GM21786 (cell line): ENCODE results near the gene FAM9C.
"Not testable (repeated sequence)": the region's sequence is repeated elsewhere in the genome, so short reads cannot be mapped to it uniquely, and the experiment has no call there.

ENCODE experiments used
- ATAC-seq: cut with Tn5 transposase; IDR thresholded peaks from one replicate; pipeline ENCODE4 v1.9.1; 2021; ENCODE audit not compliant: unreplicated experiment

Gene FAM9C

DNA sequence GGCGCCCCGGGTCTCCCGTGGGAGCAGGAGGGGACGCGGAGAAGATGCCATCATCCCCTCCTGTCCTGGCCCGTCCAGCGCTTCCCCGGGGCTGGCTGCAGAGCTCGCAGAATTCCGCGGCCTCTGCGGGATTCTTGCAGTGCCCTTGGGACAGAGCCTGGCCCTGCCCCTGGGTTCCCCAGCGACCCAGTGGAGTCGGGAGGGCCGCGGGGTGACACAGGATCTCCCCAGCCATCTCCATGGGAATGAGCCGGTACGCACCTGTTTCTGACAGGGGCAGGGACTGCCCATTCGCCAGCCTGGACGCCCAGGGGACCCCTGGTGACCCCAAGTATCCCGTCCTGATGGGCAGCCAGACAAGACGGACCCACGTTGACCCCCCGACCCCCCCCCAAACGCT lies 482 bp downstream of the FAM9C start:
- no peak for ATAC-seq

DNA sequence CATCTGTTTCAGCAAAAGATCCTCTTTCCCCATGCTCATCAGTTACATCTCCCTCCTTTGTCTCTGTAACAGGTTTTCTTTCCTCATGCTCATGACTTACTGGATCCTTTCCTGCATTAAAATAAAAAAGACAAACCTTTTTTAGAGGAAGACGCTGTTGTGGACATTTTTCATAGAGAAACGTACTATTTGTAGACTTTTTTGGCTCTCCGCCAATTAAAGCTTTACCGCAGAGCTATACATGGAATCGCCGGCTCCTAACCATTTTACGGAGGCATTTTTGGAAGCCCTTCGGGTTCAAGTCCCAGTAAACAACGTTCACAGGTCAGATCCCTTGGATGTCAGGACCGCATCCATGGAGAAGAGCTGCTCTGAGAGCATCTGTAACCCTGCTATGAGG lies 1.3 kb downstream of the FAM9C start:
- ATAC-seq: no peak

DNA sequence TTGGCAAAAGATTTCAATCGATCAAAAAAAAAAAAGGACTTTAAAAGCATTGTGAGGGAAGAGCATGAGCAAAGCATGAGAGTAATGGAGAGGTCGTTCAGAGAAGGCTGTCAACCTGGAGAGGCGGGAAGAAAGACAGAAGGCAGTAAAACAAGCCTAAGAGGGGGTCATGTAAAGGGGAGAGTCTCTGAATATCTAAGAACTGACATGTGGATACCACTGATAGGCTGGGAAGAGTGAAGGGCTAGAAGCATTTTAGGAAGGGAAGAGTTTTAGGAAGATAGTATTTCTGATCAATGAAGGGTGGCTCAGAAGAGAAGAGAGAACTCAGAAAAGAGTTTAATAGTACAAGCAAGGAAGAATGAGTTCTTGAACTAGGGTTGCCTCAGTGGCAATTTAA lies 7.5 kb downstream of the FAM9C start:
- no peak for ATAC-seq

DNA sequence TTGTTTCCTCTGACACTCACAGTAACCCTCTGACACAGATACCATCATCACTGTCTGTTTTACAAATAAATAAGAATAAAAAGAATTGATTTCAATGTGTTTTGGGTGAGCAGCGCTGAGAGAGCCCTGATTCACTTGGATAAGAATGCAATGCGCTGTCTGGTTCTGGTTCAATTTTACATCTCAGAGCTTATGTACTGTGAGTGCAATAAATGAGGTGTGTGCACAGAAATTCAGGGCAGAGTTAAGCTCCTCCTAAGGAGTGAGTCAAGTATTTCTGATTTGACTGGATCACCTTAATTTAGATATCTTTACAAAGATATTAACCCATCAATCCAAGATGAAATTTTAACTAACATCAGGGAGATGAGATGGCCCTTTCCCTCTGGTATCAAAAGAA lies 11.2 kb downstream of the FAM9C start:
- no peak for ATAC-seq

DNA sequence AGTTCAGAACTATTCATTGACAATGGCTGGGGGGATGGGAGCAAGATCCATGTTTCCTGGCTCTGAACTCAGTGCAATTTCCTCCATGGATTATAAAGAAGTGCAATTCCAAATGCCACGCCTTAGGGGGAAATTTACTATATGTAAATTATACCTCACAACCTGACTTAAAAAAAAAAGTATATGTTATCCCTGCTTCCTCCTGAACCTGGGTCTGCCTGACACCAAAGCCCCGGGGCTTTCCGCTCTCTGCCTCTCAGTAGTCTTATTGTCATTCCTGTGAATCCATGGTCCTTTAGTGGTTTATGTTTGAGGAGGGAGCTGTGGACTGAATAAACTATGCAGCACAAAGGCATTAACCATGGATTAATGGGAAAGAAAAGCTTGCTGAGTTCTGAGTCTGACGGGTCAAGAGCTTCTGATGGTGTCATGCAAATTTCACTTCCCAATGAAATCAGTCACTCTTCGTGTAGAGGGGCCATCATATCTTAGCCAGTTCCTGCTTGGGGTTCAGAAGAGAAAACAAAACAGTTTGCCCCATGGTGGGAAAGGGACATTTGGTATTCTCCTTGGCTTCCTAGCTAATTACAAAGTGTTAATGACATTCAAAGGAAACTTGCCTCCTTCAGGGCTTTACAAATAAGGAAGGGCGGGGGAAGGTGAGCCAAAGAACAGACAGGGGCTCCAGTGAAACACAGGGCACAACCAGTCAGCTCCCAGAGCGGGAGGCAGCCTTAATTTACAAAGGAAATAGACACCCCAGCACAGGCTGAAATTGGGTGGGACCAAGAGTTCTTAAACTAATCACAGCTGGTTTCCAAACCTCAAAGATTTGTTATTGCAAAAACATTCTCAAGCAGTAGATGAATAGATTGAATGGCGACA lies 14.3 kb downstream of the FAM9C start:
- ATAC-seq: no peak

DNA sequence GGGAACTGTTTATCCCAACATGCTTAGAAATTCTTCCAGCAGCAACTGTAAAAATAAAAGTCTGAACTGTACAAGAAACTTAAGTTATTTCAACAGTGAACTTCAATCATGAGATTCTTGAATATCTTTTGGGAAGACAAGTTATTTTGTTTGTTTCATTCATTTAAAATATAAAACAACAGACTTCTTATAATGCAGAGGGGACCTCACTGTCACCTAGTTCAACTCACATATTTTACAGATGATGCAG lies 14.9 kb downstream of the FAM9C start:
- no peak for ATAC-seq

DNA sequence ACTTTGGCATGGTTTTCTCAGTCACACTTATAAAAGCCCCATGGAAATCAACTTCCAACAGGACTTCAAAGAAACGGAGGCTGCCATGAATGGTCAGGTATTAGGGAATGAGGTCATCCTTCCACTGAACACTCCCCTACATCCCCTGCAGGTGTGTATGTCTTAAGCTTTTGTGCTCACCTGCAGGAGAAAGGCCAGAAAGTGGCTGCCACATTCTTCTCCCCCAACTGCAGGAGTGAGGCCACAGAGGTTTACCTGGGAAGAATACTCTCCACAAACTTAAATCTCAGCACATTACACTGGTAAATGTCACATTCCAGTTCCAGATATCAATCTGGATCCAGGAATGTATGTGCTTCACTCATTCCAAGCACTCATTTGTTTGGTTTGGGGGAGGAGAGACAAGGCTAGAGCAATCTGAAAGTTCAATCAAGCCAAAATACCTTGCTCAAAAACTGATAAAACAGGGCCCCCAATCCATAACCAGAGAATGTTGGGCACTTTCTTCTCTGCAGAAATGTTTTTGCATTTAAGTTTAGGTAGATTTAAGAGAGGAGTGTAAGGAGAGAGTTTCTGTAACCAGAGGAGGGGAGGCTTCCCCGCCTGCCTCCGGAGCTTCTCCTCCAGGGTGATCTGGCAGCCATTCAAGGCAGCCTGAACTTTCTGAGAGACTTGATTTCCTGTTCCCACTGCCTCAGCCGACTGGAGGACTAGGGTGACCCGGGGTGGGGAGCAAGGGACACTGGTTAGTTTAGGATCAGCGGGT lies 15.4 kb downstream of the FAM9C start:
- no peak for ATAC-seq

DNA sequence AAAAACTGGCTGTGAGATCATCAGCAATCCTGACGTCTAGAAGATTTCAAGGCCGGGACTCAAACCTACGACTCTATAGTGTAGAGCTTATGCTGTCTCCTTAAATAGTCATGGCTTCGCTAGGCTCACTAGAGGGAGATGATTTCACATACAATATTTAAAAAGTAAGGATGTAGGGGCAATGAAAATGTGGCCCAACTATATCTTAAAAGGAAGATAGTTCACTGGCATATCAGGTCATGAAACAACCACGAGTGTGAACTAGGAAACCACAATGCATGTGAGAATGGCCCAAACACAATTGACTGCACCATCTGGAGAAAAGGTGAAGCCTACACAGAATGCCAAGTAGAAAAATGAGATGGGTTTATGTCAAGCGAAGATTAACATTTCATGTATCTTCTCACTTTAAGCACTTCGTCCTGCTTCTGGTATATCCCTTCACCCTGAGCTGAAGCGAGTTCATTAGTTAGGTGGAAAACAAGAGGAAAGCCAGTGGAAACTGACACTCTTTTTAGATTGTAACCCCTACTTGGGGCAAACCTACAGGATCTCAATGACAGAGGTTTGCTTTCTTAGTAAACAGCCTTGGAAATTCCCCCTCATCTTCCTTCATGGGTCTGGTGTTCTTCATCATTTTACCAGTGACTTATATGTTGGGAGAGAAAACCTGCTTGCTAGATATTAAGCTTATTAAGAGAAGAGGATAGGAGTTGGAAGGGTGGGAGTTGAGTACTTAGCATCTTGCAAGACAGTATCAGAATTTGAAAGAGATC lies 17.4 kb downstream of the FAM9C start:
- no peak for ATAC-seq

DNA sequence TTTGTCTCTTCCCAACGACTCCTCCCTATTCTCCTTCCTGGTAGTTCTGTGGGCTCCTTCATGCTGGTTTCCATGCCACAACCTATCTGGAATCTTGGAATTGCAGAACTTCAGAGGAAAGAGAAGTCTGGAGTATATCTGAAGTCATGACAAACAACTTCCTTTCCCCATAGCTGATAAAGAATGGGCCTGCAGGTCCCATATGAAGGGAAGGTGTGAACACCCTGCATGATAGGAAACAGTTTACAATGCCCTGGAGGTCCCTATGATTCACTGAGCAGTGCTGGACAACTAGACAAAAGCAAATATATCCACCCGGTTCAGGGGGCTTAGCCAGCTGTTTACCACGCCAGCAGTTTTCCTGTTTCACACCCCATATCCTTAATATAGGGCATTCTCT lies 19.4 kb downstream of the FAM9C start:
- ATAC-seq: no peak

DNA sequence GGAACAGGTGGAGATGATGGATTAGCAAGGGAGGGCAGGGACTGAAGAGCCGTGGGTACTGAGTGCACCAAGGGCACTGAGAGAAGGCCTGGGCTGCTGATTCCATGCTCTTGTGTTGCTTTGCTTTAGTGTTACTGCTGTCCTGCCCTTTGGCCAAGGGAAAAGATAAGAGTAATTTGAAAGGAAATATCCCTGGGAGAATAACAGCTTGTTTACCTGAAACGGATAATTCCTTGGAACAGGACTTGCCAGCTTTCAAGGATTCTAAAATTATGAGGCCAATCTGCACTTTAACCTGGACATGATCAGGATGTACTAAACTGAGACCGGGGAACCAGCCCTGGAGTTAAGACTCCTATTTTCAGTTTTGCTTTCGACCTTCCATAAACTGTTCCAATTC lies 20.4 kb downstream of the FAM9C start:
- ATAC-seq: no peak

DNA sequence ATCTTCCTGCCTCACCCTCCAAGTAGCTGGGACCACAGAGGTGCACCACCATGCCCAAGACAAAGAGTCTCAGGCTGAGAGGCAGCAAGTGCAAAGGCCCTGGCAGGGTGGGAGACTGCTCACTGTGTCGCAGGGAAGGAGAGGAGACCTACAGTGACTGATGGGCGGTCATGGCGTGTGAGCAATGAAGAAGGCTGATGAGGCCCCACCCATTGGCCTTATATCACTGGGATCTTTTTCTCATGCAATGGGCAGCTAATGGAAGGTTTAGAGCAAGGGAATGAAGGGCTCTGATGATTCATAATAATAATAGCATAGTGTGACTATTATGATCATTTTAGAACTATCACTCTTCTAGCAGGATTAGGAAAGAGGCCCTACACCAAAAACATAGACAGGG lies 20.9 kb downstream of the FAM9C start:
- ATAC-seq: no peak

DNA sequence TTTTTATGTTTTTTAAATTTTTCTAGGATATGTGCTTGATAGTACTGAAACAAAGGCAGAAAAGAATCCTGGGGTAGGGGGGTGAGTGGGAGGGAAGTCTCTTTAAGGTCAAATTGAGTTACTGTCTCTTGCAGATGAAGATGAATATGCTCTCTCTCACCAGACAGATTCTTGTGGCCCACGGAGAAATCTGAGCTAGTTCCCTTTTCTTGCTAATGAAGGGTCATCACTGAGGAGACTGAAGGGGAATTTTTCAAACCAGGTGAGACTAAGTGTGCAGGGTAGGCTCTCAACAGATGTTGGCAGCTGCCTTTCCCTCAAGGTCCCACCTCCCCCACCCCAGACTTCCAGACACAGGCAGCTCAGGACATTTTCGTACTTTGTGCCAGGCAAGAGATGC lies 21.5 kb downstream of the FAM9C start:
- peak; percentile 92 for ATAC-seq

DNA sequence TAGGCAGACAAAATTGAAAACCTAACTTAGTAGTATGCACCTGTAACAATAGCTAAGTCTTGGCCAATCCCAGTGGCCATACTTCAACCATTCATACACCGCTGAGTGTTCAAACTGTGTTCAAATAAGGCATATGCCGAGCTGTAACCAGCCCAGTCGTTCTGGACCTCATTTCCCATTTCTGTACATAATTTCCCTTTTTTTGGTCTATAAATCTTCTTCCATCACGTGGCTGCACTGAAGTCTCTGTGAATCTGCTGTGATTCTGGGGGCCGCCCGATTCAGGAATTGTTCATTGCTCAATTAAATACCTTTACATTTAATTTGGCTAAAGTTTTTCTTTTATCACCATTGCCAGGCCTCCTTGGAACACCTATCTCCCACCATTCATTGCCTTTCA lies 27.7 kb downstream of the FAM9C start:
- not testable (repeated sequence) for ATAC-seq

DNA sequence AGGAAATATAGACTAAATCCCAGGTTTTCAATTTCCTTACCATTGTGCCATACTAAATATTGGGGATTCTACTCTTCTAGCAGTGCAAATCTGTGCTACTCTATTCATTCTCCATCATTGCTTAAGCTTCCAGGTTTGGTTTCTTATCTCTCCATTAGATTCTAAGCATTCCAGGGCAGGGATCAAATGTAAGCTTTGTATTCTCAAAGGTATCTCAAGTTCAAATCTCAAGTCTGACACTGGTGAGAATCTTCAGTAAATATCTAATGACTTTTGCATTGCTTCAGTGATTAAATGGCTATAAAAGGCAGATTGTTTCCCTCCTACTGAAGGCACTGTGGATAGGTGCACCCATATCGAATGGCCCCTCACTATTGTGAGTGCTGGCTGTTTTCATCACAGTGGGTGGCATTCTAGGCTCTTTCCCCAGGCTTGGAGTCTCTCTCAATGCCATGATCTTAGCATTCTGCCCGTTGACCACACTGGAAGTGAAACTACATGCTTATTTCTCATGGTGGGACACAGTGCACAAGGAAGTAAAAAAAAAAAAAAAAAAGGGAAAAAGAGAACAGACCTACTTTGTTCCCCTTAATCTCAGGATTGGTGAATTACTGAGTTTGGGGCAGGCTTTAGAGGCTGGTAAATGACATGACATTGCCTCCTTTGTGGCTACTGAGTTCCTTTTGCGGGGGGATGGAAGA lies 28.7 kb downstream of the FAM9C start:
- ATAC-seq: no peak

DNA sequence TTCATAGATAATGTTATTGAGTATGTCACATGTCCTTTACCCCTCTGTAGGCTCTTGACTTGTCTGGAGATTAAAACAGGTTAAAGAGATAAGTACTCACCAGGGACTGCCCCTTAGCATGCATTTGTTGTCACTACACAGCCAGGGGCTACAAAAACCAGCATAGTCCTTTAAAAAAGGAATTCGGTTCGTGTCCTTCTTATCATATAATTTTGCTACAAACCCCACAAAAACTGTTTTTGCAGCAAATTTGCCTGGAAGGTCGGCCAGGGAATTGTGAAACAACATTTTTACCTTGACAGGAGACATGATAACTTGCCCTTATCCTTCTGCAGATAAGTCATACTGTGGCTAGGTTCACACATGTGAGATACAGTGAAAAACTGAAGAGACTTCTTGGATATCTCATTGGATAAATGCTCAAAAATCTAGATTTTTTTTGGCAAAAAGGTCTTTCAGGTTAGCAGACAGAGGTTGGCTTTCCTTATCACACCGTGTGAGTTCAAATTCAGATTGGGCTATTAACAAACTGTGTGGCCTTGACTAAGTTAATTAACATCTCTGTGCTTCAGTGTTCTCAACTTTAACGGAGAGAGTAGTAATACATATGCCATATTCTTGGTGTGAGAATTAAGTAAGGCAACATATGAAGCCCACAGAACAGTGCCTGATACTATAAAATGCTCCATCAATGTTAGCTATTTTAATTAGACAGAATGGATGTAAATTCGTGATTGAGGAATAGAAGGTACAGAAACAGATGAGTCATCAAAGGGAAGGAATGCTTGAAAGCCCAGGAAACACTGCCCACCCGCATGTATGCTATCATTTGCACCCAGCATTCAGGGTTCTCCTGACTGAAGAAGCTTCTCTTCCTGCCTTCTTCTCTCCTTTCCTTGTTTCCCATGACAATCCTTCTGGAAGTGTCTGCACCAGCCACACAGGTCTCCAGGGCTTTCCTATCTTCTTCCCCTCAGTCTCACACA lies 30.0 kb downstream of the FAM9C start:
- peak; percentile 26 for ATAC-seq

DNA sequence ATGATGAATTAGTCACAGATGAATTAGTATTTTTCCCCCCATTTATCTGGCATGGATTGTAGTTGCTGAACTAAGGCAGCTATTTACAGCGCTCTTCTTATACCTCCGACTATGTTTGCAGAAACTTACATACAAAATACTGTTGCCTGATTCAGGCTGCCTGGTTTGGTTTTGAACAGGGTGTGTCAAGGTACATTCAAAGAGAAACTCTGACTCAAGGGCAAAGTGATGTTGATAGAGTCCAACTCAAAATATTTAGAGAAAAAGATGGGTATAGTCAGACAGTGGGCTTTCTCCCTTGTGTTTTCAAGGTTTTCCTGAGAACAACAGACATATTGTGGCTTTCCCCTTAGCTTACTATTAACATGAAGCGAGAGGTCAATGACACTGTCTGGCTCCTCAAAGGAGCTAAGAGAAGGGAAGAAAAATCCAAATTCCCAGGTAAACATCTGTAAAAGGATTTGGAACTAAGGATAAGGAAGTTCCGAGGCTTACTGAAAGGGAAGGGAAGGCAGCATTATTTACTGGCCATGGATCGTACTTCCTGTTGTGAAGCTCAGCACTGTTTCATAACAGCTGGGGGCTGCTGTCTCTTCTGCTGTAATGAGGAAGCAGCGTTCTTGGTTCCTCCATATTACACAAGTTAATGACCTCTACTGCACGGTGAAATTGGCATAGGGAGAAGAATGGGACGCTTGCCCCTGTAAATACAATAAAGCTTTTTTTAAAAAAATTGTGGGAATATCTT lies 30.9 kb downstream of the FAM9C start:
- ATAC-seq: peak; percentile 86

DNA sequence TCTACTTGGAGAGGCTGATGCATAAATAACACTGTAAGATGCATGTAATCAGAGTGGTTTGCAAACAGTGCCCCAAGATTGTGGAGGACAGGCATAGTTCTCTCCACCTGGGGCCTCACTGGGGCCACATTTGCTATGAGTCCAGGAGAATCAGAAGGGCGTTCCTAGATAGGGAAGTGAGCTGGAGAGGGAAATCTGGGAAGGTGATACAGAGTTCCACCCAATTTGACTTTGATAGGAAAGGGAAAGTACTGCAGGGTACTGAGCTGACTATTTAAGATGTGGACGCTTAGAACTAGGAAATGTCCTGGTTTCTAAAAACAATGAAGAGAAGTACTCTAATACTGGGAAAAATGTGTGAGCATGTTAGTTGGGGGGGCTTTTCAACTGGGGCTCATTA lies 33.9 kb downstream of the FAM9C start:
- ATAC-seq: no peak

DNA sequence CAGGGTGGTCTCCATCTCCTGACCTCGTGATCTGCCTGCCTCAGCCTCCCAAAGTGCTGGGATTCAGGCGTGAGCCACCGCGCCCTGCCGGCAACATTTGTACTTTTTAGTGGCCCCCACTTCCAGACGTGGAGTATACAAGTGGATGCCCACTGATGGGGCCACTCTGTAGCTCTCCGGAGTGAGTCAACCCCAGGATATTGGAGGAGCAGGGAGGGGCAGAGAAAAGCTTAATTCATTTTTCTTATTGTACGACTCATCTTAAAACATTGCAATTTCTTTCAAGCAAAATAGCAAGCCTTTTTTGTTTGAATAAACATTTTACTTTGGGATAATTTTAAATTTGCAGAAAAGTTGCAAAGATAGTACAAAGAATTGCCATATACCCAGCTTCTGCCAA lies 34.6 kb downstream of the FAM9C start:
- ATAC-seq: no peak

DNA sequence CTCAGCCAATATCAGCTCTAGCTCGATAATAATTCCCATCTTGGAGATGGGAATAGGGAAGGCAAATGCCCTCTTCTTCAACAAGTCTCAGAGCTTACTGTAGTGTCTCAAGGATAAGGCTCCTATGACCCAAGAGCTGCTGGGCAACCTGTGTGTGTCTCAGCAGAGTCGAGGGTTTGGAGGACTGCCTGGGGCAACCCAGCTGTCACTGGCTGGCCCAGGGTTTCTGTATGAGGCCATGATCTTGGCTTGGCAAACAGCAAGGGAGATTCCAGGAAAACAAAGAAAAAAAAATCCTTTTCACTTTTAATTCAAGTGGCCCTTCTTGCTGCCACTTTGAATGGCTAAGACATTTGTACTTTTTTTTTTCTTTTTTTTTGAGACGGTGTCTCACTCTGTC lies 35.1 kb downstream of the FAM9C start:
- ATAC-seq: no peak
